Neural crest cell (in vitro differentiated cells): Measurements from ENCODE around the gene ARL15. TPM values are rescaled to one million over a fixed set of nuclear protein-coding genes. Genes with fewer than 3 reads are reported as not detected.

ENCODE experiments used
- DNase-seq: peaks from one replicate; pipeline ENCODE4 v3.0.0; 2021; ENCODE audit warnings: low read depth, mixed read lengths, low spot score
- H3K27ac Mint-ChIP-seq: one replicate; pipeline ENCODE4 v1.8.0; 2021; ENCODE audit warnings: mild to moderate bottlenecking, mixed read lengths; ENCODE audit not compliant: unreplicated experiment
- H3K27me3 Mint-ChIP-seq: 2 replicates; pipeline ENCODE4 v1.8.0; 2021; ENCODE audit warnings: low read depth, mild to moderate bottlenecking, mixed read lengths
- H3K36me3 Mint-ChIP-seq: 2 replicates; pipeline ENCODE4 v1.8.0; 2021; ENCODE audit warnings: low read depth, mild to moderate bottlenecking, mixed read lengths
- H3K4me1 Mint-ChIP-seq: 2 replicates; pipeline ENCODE4 v1.8.0; 2021; ENCODE audit warnings: mixed read lengths
- H3K4me3 Mint-ChIP-seq: one replicate; pipeline ENCODE4 v1.8.0; 2021; ENCODE audit warnings: mild to moderate bottlenecking, mixed read lengths
- H3K9me3 Mint-ChIP-seq: 2 replicates; pipeline ENCODE4 v1.8.0; 2021; ENCODE audit warnings: mixed read lengths
- total RNA-seq: library from RNA; stranded (reverse); gene quantifications from 2 replicates; pipeline ENCODE4 v1.2.1, GENCODE V29; 2021
- TF ChIP-seq, protein P1 (sequence below): fragments of 200-600 bp; sonication (generic); conservative IDR thresholded peaks from 2 replicates; pipeline ENCODE4 v1.5.0; 2021; ENCODE audit warnings: antibody characterized with exemption, mild to moderate bottlenecking

Gene ARL15
- total RNA-seq, 1 donor from 2014 or later: 18.4 TPM

DNA sequence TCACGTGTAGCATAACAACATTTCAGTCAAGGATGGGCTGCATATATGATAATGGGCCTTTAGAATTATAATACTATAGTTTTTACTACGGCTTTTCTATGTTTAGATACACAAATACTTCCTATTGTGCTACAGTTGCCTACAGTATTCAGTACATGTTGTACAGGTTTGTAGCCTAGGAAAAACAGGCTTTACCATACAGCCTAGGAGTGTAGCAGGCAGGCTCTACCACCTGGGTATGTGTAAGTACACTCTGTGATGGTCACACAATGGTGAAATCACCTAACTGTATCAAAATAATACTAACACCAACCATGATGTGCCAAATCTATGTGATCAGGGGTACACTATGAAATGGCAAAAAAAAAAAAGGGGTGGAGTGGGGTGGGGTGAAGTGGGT, 372.9 kb downstream of the ARL15 start:
- no peak overlapping the region for H3K4me3 Mint-ChIP-seq
- no peak overlapping the region for H3K27ac Mint-ChIP-seq
- no peaks in the 10 kb centered on the region for H3K4me1 Mint-ChIP-seq
- peaks cover 4% of the 10 kb centered on the region for H3K36me3 Mint-ChIP-seq
- DNase-seq: no peak
- H3K9me3 Mint-ChIP-seq: peaks cover 3% of the 10 kb centered on the region
- no peaks in the 10 kb centered on the region for H3K27me3 Mint-ChIP-seq
- TF ChIP-seq, protein P1, sequence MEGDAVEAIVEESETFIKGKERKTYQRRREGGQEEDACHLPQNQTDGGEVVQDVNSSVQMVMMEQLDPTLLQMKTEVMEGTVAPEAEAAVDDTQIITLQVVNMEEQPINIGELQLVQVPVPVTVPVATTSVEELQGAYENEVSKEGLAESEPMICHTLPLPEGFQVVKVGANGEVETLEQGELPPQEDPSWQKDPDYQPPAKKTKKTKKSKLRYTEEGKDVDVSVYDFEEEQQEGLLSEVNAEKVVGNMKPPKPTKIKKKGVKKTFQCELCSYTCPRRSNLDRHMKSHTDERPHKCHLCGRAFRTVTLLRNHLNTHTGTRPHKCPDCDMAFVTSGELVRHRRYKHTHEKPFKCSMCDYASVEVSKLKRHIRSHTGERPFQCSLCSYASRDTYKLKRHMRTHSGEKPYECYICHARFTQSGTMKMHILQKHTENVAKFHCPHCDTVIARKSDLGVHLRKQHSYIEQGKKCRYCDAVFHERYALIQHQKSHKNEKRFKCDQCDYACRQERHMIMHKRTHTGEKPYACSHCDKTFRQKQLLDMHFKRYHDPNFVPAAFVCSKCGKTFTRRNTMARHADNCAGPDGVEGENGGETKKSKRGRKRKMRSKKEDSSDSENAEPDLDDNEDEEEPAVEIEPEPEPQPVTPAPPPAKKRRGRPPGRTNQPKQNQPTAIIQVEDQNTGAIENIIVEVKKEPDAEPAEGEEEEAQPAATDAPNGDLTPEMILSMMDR: no peak

DNA sequence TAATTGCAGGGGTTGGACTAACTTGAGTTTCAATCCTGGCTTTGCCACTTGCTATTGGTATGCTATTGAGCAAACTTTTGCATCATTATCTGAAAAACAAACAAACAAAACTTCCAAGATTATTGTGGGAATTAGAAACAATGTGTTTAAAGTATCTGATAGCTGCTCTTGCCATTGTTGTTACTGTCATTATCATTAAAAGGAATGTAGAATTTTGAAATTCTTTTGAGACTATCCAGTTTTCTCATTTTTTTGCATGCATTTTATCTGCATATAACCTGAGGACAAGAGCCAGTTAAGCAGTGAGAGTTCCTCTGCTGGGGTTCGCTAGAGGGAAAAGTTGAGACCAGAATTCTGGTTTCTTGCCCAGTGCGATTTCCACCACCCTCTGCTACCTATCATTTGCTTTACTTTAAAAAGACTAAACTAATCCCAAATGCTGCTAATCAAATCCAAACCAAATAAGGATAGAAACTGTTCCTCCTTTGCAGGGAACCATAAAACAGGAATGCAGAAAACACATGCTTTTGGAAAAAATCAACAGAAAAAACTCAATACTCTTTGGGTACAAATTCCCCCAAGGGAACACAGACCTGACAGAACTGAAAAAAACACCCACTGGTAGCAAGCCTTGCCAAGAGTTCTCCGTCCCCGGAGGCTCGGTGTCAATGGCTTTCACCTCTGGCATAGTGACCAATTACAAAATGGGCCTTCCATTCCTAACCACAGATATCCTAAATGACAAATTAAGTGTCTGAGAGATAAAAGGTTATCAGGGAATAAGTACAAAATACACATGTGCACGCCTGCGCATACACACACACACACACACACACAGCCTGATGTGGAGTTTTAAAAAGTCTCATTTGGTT, 373.7 kb downstream of the ARL15 start:
- DNase-seq: no peak
- no peaks in the 10 kb centered on the region for H3K4me1 Mint-ChIP-seq
- H3K36me3 Mint-ChIP-seq: no peaks in the 10 kb centered on the region
- TF ChIP-seq, protein P1: no peak
- H3K4me3 Mint-ChIP-seq: no peak overlapping the region
- no peaks in the 10 kb centered on the region for H3K9me3 Mint-ChIP-seq
- H3K27me3 Mint-ChIP-seq: no peaks in the 10 kb centered on the region
- no peak overlapping the region for H3K27ac Mint-ChIP-seq

DNA sequence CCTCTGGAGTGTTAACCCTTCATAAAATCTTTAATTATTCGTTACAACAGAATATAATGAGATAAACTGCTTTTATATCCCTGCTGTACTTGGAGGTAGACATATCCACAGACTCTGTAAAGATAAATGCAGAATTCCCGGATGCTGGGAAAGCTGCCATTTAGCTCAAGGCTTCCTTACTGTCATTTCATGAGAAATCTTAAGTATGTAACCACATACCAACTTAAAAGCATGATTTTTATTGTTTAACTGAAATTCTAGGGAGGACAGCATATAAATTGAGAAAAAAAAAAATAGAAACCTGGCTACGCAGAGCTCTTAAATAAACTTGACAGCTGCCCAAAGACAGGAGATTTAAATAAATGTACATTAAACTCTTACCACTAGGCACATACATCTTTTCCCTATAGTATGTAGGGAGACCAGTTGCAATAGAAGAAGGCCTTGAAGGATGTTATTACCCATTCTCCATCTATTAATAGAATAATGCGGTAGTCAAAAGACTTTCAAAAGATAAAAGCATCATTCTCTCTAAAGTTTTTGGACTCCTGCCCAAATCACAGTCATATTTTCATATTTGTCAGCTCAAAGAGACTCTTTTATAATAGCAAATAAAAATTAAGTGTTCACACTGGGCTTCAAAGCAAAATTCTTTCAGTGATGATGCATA, 376.1 kb downstream of the ARL15 start:
- Mint-ChIP-seq H3K27me3 (no peaks in the 10 kb centered on the region), H3K4me3 (no peak overlapping the region), H3K4me1 (no peaks in the 10 kb centered on the region), H3K36me3 (no peaks in the 10 kb centered on the region), H3K27ac (no peak overlapping the region), H3K9me3 (no peaks in the 10 kb centered on the region)
- TF ChIP-seq, protein P1: no peak
- DNase-seq: no peak

DNA sequence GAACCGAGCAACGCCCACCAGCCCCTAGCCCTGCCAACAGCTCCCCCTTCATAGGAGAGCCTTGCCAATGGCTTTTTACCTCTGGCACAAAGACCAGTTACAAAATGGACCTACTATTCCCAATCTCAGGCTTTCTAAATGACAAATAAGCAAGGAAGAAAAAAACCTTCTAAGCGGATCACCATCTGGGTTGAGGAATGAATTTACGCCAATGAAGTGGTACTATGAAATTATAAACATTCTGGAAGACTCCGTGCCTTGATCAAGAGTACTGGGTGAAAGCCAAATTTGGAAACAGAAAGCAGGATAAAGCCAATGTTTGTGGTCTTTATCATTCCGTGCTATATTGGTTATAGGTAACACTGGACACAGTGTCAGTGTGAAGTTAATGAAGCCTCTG, 378.0 kb downstream of the ARL15 start:
- H3K4me1 Mint-ChIP-seq: no peaks in the 10 kb centered on the region

DNA sequence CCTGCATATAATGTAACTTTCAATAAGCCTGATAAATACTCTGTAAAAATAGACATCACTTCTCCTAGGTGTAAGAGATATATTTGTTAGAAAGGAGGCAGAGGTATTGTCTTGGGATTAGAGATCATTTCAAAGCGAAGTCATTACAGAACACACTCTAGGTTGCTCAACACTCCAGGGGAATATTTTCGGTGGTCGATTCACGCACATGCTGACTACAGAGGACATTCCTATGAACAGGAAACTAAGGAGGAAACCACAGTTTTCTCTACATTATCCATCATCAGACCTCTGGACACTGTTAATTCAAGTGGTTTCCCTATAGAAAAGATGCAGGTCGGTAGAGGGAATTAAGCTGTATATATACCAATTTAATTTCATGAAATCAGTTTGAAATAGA, 379.9 kb downstream of the ARL15 start:
- Mint-ChIP-seq H3K4me3 (no peak overlapping the region), H3K4me1 (no peaks in the 10 kb centered on the region), H3K27me3 (no peaks in the 10 kb centered on the region)

More for the DNA sequence above, 378.0 kb downstream of the ARL15 start:
- Mint-ChIP-seq H3K27me3 (no peaks in the 10 kb centered on the region), H3K27ac (no peak overlapping the region), H3K36me3 (no peaks in the 10 kb centered on the region), H3K4me3 (no peak overlapping the region), H3K9me3 (no peaks in the 10 kb centered on the region)
- TF ChIP-seq, protein P1: no peak
- DNase-seq: no peak

More for the DNA sequence above, 379.9 kb downstream of the ARL15 start:
- H3K27ac Mint-ChIP-seq: no peak overlapping the region
- H3K9me3 Mint-ChIP-seq: no peaks in the 10 kb centered on the region
- no peak for DNase-seq
- H3K36me3 Mint-ChIP-seq: no peaks in the 10 kb centered on the region
- TF ChIP-seq, protein P1: no peak
